SK-N-SH (cell line): ENCODE data around the gene MORN3. TPM values are rescaled to one million over a fixed set of nuclear protein-coding genes. Genes with fewer than 3 reads are reported as not detected.

Experiments
- CTCF ChIA-PET: fragments of 300-600, 350-600 bp; formaldehyde crosslinking; extraction: SDS; loops from one replicate; lab custom pipeline; 2021; lab: Yijun Ruan, JAX
- POLR2A ChIA-PET: fragments of 350-600 bp; sonication (Branson Sonifier 250); formaldehyde crosslinking; extraction: SDS; loops from one replicate; lab custom pipeline; 2020; ENCODE audit warnings: antibody characterized with exemption, inconsistent platforms; lab: Yijun Ruan, JAX
- DNase-seq: peaks from one replicate; pipeline ENCODE4 v3.0.0; 2012
- H2AFZ ChIP-seq: fragments of 200-600 bp; sonication (generic); 2 replicates; pipeline ENCODE4 v1.8.1; 2016; ENCODE audit warnings: antibody characterized with exemption, mild to moderate bottlenecking, low read depth
- H3F3A ChIP-seq: fragments of 200-600 bp; sonication (generic); replicated peaks from 2 replicates; pipeline ENCODE3; 2016; ENCODE audit warnings: antibody characterized with exemption, mild to moderate bottlenecking; ENCODE audit not compliant: insufficient read depth
- H3K27ac ChIP-seq, 2 experiments: fragments of 200-500 bp in 1 of 2; fragments of 200-600 bp in 1 of 2; sonication (Bioruptor generic) in 1 of 2; sonication (generic), shearing (Covaris generic) in 1 of 2; 2 replicates each; pipeline versions ENCODE4 v1.5.1 to v1.6.1; 2014 to 2016; ENCODE audit warnings: low read depth in 2 of 2, inconsistent platforms in 1 of 2, low read length in 1 of 2, mild to moderate bottlenecking in 1 of 2, mixed read lengths in 1 of 2
- H3K27me3 ChIP-seq: fragments of 200-600 bp; sonication (generic), shearing (Covaris generic); 2 replicates; pipeline ENCODE4 v1.6.1; 2016; ENCODE audit warnings: mixed run types; ENCODE audit not compliant: insufficient read depth
- H3K36me3 ChIP-seq, 2 experiments: fragments of 200-500 bp in 1 of 2; fragments of 200-600 bp in 1 of 2; sonication (Bioruptor generic) in 1 of 2; sonication (generic) in 1 of 2; replicated peaks in 1 of 2; 2 replicates each; pipeline versions ENCODE3 to v1.5.1; 2014 to 2016; ENCODE audit warnings: low read length in 1 of 2, mild to moderate bottlenecking in 1 of 2; ENCODE audit not compliant: insufficient read depth in 2 of 2, control insufficient read depth in 1 of 2
- H3K4me1 ChIP-seq, 2 experiments: fragments of 200-500 bp in 1 of 2; fragments of 200-600 bp in 1 of 2; sonication (Bioruptor generic) in 1 of 2; sonication (generic), shearing (Covaris generic) in 1 of 2; 2 replicates each; pipeline versions ENCODE4 v1.5.1 to v1.6.1; 2014 to 2016; ENCODE audit warnings: low read depth in 1 of 2, low read length in 1 of 2, mixed run types in 1 of 2; ENCODE audit not compliant: insufficient read depth in 2 of 2, control insufficient read depth in 1 of 2
- H3K4me2 ChIP-seq: fragments of 200-600 bp; sonication (generic), shearing (Covaris generic); 2 replicates; pipeline ENCODE4 v1.6.1; 2017; ENCODE audit warnings: mixed run types
- H3K4me3 ChIP-seq, 2 experiments: fragments of 200-500 bp in 1 of 2; fragments of 200-600 bp in 1 of 2; sonication (Bioruptor generic) in 1 of 2; sonication (generic), shearing (Covaris generic) in 1 of 2; 2 replicates each; pipeline versions ENCODE4 v1.5.1 to v1.8.1; 2014 to 2016; ENCODE audit warnings: low read depth in 2 of 2, inconsistent platforms in 1 of 2, low read length in 1 of 2, mild to moderate bottlenecking in 1 of 2, mixed read lengths in 1 of 2, moderate library complexity in 1 of 2
- H3K79me2 ChIP-seq: fragments of 200-600 bp; sonication (generic); 2 replicates; pipeline ENCODE4 v1.8.1; 2017; ENCODE audit warnings: mild to moderate bottlenecking; ENCODE audit not compliant: insufficient read depth
- H3K9ac ChIP-seq: fragments of 200-600 bp; sonication (generic); 2 replicates; pipeline ENCODE4 v1.6.1; 2017; ENCODE audit warnings: mixed run types
- H3K9me2 ChIP-seq: fragments of 200-600 bp; sonication (generic); 2 replicates; pipeline ENCODE4 v1.6.1; 2017; ENCODE audit warnings: mixed run types
- H3K9me3 ChIP-seq: fragments of 200-600 bp; sonication (generic); 2 replicates; pipeline ENCODE4 v1.6.1; 2017; ENCODE audit warnings: mixed run types, mild to moderate bottlenecking, moderate library complexity
- H4K20me1 ChIP-seq: fragments of 200-600 bp; sonication (generic); 2 replicates; pipeline ENCODE4 v1.6.1; 2017; ENCODE audit warnings: mild to moderate bottlenecking, mixed run types; ENCODE audit not compliant: insufficient read depth
- CHD2 ChIP-seq: fragments of 150-350 bp; IDR thresholded peaks from 2 replicates; pipeline ENCODE4 v1.6.1; 2018; ENCODE audit warnings: low read length; ENCODE audit not compliant: partially characterized antibody
- EP300 ChIP-seq, 2 experiments: IDR thresholded peaks; 2 replicates each; pipeline versions ENCODE4 v1.4.0 to v1.6.1; 2012; ENCODE audit warnings: borderline replicate concordance in 1 of 2, low read depth in 1 of 2, low read length in 1 of 2
- EZH2phosphoT487 ChIP-seq: fragments of 200-600 bp; sonication (generic); IDR thresholded peaks from 2 replicates; pipeline ENCODE4 v1.6.1; 2017; ENCODE audit warnings: low read depth, mixed run types, mild to moderate bottlenecking, antibody characterized with exemption, moderate library complexity, borderline replicate concordance
- FOSL2 ChIP-seq: IDR thresholded peaks from 2 replicates; pipeline ENCODE4 v1.4.0; 2012; ENCODE audit warnings: low read depth, mild to moderate bottlenecking, moderate library complexity, borderline replicate concordance
- GABPA ChIP-seq: IDR thresholded peaks from 2 replicates; pipeline ENCODE4 v1.4.0; 2012; ENCODE audit warnings: low read depth, mild to moderate bottlenecking
- JUND ChIP-seq: IDR thresholded peaks from 2 replicates; pipeline ENCODE4 v1.4.0; 2012
- MEF2A ChIP-seq: IDR thresholded peaks from 2 replicates; pipeline ENCODE4 v1.4.0; 2012; ENCODE audit warnings: low read depth, borderline replicate concordance
- RAD21 ChIP-seq: IDR thresholded peaks from 2 replicates; pipeline ENCODE4 v1.6.1; 2012; ENCODE audit warnings: mild to moderate bottlenecking, low read length
- RFX5 ChIP-seq: IDR thresholded peaks from 2 replicates; pipeline ENCODE4 v1.6.1; 2012; ENCODE audit warnings: mild to moderate bottlenecking, improper control_type of control experiment, low read length
- RXRA ChIP-seq: IDR thresholded peaks from 2 replicates; pipeline ENCODE4 v1.4.0; 2012; ENCODE audit warnings: low read depth, mild to moderate bottlenecking, borderline replicate concordance
- SIN3A ChIP-seq: IDR thresholded peaks from 2 replicates; pipeline ENCODE4 v1.6.1; 2012; ENCODE audit warnings: low read depth, mild to moderate bottlenecking, low read length, moderate library complexity, borderline replicate concordance
- SMC3 ChIP-seq: IDR thresholded peaks from 2 replicates; pipeline ENCODE4 v1.6.1; 2012; ENCODE audit warnings: low read depth, low read length, improper control_type of control experiment
- TCF12 ChIP-seq: IDR thresholded peaks from 2 replicates; pipeline ENCODE4 v1.4.0; 2012
- TEAD4 ChIP-seq: IDR thresholded peaks from 2 replicates; pipeline ENCODE4 v1.4.0; 2012; ENCODE audit warnings: mild to moderate bottlenecking, borderline replicate concordance; ENCODE audit not compliant: insufficient read depth
- YY1 ChIP-seq: IDR thresholded peaks from 2 replicates; pipeline ENCODE4 v1.4.0; 2012; ENCODE audit warnings: low read depth, mild to moderate bottlenecking
- WGBS: methylation state at CpG from one replicate; pipeline ENCODE4 v1.1.6; 2017; ENCODE audit warnings: low lambda C conversion rate; 5-methylcytosine and 5-hydroxymethylcytosine counted together
- polyA plus RNA-seq, 3 experiments: library from polyadenylated mRNA; depleted of rRNA; stranded (reverse); fragments of >200 nt; gene quantifications; 2 replicates each; pipeline ENCODE4 v1.2.3, GENCODE V29; 2012
- TF ChIP-seq, protein P1 (sequence below): fragments of 150-350 bp; IDR thresholded peaks from 2 replicates; pipeline ENCODE4 v1.6.1; 2017; ENCODE audit warnings: antibody characterized with exemption, low read length, low read depth, borderline replicate concordance
- TF ChIP-seq, protein P2 (sequence below): IDR thresholded peaks from 2 replicates; pipeline ENCODE4; 2012
- TF ChIP-seq, protein P3 (sequence below): fragments of 200-600 bp; sonication (generic); IDR thresholded peaks from 2 replicates; pipeline ENCODE4 v1.6.1; 2017; ENCODE audit warnings: antibody characterized with exemption, mild to moderate bottlenecking, moderate library complexity

MORN3 gene
- polyA plus RNA-seq, 1 of the 3 experiments (the other 2 are of a cell fraction): 2.7 TPM

DNA sequence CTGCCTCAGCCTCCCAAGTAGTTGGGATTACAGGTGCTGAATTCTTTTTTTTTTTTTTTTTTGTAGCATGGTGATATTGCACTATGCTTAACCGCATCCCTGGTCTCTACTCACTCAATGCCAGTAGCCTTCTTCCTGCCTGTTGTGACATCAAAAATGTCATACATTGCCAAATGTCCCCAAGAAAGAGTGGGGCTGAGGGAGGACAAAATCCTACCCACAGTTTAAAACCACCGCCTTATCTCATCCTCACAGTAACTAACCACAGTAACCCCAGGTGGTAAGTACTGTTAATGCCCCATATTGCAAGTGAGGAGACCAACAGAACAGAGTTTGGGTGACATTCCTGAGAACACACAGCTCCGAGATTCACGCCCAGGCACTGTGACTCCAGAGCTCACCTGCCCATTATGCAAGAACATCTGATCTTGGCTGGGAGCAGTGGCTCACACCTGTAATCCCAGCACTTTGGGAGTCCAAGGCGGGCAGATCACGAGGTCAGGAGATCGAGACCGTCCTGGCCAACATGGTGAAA lies 19.6 kb downstream of the MORN3 start:
- no peaks in the 10 kb centered on the region for H3F3A ChIP-seq
- no peak for TF ChIP-seq TCF12
- TF ChIP-seq SIN3A: no peak
- no peak for TF ChIP-seq RXRA
- no peak for TF ChIP-seq MEF2A
- TF ChIP-seq, protein P1, sequence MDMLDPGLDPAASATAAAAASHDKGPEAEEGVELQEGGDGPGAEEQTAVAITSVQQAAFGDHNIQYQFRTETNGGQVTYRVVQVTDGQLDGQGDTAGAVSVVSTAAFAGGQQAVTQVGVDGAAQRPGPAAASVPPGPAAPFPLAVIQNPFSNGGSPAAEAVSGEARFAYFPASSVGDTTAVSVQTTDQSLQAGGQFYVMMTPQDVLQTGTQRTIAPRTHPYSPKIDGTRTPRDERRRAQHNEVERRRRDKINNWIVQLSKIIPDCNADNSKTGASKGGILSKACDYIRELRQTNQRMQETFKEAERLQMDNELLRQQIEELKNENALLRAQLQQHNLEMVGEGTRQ: no peak
- TF ChIP-seq EP300 (IDR thresholded peaks at IDR 0.05; ENCODE audit: borderline replicate concordance in 1 of 2, low read depth in 1 of 2, low read length in 1 of 2): no peak
- TF ChIP-seq, all 33 proteins: peak for 0
- Histone ChIP-seq H3K4me1 (no peaks in the 10 kb centered on the region), H2AFZ (no peak overlapping the region), H3K27me3 (no peaks in the 10 kb centered on the region), H3K9ac (no peak overlapping the region), H3K9me3 (no peaks in the 10 kb centered on the region), H3K27ac (no peak overlapping the region), H3K9me2 (no peaks in the 10 kb centered on the region), H3K36me3 (no peaks in the 10 kb centered on the region), H4K20me1 (no peaks in the 10 kb centered on the region), H3K79me2 (no peaks in the 10 kb centered on the region), H3K4me2 (no peak overlapping the region), H3K4me3 (no peak overlapping the region)
- 97% methylated on average over 4 of the region's 8 CpGs for WGBS
- ChIA-PET CTCF (interaction anchor here (1.6 to 2.2 kb wide), 2 partner anchors 19 to 97 kb away, joined by 9 read pairs; partner anchors contain the start of gene MORN3), POLR2A (no interaction called here)
- DNase-seq: no peak

DNA sequence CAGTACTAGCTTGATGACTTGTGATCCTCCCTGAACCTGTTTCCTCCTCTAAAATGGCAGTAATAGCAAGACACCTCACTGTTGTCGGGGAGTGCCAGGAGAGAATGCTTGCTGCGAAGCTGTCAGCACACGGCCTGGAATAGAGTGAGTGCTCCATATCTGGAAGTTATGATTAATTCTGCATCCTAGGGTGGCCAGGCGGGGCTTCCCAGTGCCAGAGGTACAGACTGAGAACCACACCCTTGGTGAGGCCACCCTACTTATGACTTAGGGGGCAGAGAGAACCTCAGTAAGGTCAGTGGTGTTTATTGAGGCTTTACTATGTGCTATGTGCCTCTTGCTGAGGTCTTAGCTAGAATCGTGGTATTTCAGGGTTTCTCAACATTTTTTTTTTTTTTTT lies 20.1 kb downstream of the MORN3 start:
- Histone ChIP-seq H3K4me2 (no peak overlapping the region), H3K27ac (no peak overlapping the region), H3K4me1 (no peaks in the 10 kb centered on the region), H3K9me2 (no peaks in the 10 kb centered on the region), H3K27me3 (no peaks in the 10 kb centered on the region), H3K79me2 (no peaks in the 10 kb centered on the region), H3K4me3 (no peak overlapping the region), H3K36me3 (no peaks in the 10 kb centered on the region), H3F3A (no peaks in the 10 kb centered on the region), H3K9me3 (no peaks in the 10 kb centered on the region), H2AFZ (no peak overlapping the region), H3K9ac (no peak overlapping the region), H4K20me1 (no peaks in the 10 kb centered on the region)
- ChIA-PET CTCF (interaction anchor here (1.6 kb wide), 1 partner anchor 20 kb away, joined by 9 read pairs; the partner anchor contains the start of gene MORN3), POLR2A (no interaction called here)
- no peak for DNase-seq
- 67% methylated on average over 5 of the region's 5 CpGs for WGBS
- TF ChIP-seq, protein P2, sequence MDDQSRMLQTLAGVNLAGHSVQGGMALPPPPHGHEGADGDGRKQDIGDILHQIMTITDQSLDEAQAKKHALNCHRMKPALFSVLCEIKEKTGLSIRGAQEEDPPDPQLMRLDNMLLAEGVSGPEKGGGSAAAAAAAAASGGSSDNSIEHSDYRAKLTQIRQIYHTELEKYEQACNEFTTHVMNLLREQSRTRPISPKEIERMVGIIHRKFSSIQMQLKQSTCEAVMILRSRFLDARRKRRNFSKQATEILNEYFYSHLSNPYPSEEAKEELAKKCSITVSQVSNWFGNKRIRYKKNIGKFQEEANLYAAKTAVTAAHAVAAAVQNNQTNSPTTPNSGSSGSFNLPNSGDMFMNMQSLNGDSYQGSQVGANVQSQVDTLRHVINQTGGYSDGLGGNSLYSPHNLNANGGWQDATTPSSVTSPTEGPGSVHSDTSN: no peak
- no peak for TF ChIP-seq EZH2phosphoT487
- TF ChIP-seq GABPA: no peak
- no peak for TF ChIP-seq RAD21
- no peak for TF ChIP-seq FOSL2
- no peak for TF ChIP-seq CHD2
- TF ChIP-seq JUND: no peak
- no peak for TF ChIP-seq RFX5
- TF ChIP-seq SMC3: no peak
- no peak for TF ChIP-seq TEAD4
- no peak for TF ChIP-seq YY1
- TF ChIP-seq, protein P3, sequence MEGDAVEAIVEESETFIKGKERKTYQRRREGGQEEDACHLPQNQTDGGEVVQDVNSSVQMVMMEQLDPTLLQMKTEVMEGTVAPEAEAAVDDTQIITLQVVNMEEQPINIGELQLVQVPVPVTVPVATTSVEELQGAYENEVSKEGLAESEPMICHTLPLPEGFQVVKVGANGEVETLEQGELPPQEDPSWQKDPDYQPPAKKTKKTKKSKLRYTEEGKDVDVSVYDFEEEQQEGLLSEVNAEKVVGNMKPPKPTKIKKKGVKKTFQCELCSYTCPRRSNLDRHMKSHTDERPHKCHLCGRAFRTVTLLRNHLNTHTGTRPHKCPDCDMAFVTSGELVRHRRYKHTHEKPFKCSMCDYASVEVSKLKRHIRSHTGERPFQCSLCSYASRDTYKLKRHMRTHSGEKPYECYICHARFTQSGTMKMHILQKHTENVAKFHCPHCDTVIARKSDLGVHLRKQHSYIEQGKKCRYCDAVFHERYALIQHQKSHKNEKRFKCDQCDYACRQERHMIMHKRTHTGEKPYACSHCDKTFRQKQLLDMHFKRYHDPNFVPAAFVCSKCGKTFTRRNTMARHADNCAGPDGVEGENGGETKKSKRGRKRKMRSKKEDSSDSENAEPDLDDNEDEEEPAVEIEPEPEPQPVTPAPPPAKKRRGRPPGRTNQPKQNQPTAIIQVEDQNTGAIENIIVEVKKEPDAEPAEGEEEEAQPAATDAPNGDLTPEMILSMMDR: no peak
- TF ChIP-seq TCF12: no peak
- no peak for TF ChIP-seq RXRA
